ENCODE measurements around the gene FMO4.
"Not testable (repeated sequence)": the region's sequence is repeated elsewhere in the genome, so short reads cannot be mapped to it uniquely, and the experiment has no call there.

FMO4 gene

GRCh38 chr1:171313835-171314320 lies at the start of gene FMO4:
Gene FMO4, plus strand, starts transcription at chr1:171314183. Its CDS starts 5,643 bp downstream, at chr1:171319826.
- peak; percentile 84 for DNase-seq

GRCh38 chr1:171265686-171266085 lies 48.3 kb upstream of the FMO4 start:
- DNase-seq = no peak

GRCh38 chr1:171266930-171267329 lies 47.1 kb upstream of the FMO4 start:
- no peak for DNase-seq

GRCh38 chr1:171267391-171267790 lies 46.6 kb upstream of the FMO4 start:
- no peak for DNase-seq

- no peak for DNase-seq
Observed at GRCh38 chr1:171270806-171271205, 43.2 kb upstream of the FMO4 start.

GRCh38 chr1:171277534-171277933 lies 36.4 kb upstream of the FMO4 start:
- DNase-seq = no peak

- no peak for DNase-seq
Observed at GRCh38 chr1:171279234-171279633, 34.7 kb upstream of the FMO4 start.

GRCh38 chr1:171279678-171280077 lies 34.3 kb upstream of the FMO4 start:
- no peak for DNase-seq

GRCh38 chr1:171280599-171280998 lies 33.4 kb upstream of the FMO4 start:
- no peak for DNase-seq

- no peak for DNase-seq
Observed at GRCh38 chr1:171286032-171286705, 27.8 kb upstream of the FMO4 start.

- DNase-seq = no peak
Observed at GRCh38 chr1:171290621-171291020, 23.4 kb upstream of the FMO4 start.

GRCh38 chr1:171292799-171293198 lies 21.2 kb upstream of the FMO4 start:
- DNase-seq = no peak

- not testable (repeated sequence) for DNase-seq
Observed at GRCh38 chr1:171295383-171295782, 18.6 kb upstream of the FMO4 start.

- no peak for DNase-seq
Observed at GRCh38 chr1:171295821-171296220, 18.2 kb upstream of the FMO4 start.

- no peak for DNase-seq
Observed at GRCh38 chr1:171296897-171297296, 17.1 kb upstream of the FMO4 start.

GRCh38 chr1:171298696-171299095 lies 15.3 kb upstream of the FMO4 start:
- DNase-seq = no peak

- no peak for DNase-seq
Observed at GRCh38 chr1:171299342-171299741, 14.6 kb upstream of the FMO4 start.

- DNase-seq = no peak
Observed at GRCh38 chr1:171300401-171300800, 13.6 kb upstream of the FMO4 start.

GRCh38 chr1:171310661-171311087 lies 3.3 kb upstream of the FMO4 start:
- DNase-seq = no peak

- no peak for DNase-seq
Observed at GRCh38 chr1:171311771-171312558, 2.0 kb upstream of the FMO4 start.

- no peak for DNase-seq
Observed at GRCh38 chr1:171313319-171313834, 606 bp upstream of the FMO4 start.

- DNase-seq = no peak
Observed at GRCh38 chr1:171329251-171329650, 15.3 kb downstream of the FMO4 start.

GRCh38 chr1:171334024-171334640 lies 20.1 kb downstream of the FMO4 start:
- no peak for DNase-seq

- no peak for DNase-seq
Observed at GRCh38 chr1:171335964-171336363, 22.0 kb downstream of the FMO4 start.
